ENCODE measurements around the gene CHMP4A. TPM values are rescaled to one million over a fixed set of nuclear protein-coding genes. Genes with fewer than 3 reads are reported as not detected.

Gene CHMP4A
- total and polyA plus RNA-seq, 11 donors = 20.2 to 72.8 (median 34.5) TPM

GRCh38 chr14:24160850-24161804 lies 52.2 kb downstream of the CHMP4A start, which contains the start of gene IRF9:
TSS of gene IRF9 (plus strand) at chr14:24161265. CDS start at chr14:24162145, 880 bp downstream.
- TF ChIP-seq POLR2A (IDR thresholded peaks at IDR 0.05) (peak in 1 of 2 donors; percentile 59), CTCF (IDR thresholded peaks at IDR 0.05) (peak; percentile 86 to 98 (median 93))
- Histone ChIP-seq H3K9me3 (no peaks in the 10 kb centered on the region), H3K4me1 (peaks cover 0 to 54% (median 22%) of the 10 kb centered on the region in 12 donors), H3K36me3 (peaks cover 5 to 90% (median 76%) of the 10 kb centered on the region in 9 donors), H3K4me3 (peak within 1 kb of the TSS; percentile 36 to 85 (median 72)), H3K27ac (peak within 1 kb of the TSS; percentile 82 to 100 (median 97)), H3K27me3 (no peaks in the 10 kb centered on the region)
- WGBS, 4 donors = 0 to 4% (median 2%) methylated on average over 11 to 12 of the region's 12 CpGs
- DNase-seq (peak; percentile 95 to 97 (median 96)), ATAC-seq (peak; percentile 88 to 95 (median 94))
- intact Hi-C loops (cut with DNase I) = loop anchor here in 6 of 10 donors (1.0 to 10.0 kb wide), 8 partner anchors 14 to 146 kb away; partner anchors contain the start of genes DCAF11 (in 3 of the 6), NRL (in 3 of the 6), IPO4 (in 1 of the 6) and RNF31 (in 1 of the 6)

DNA sequence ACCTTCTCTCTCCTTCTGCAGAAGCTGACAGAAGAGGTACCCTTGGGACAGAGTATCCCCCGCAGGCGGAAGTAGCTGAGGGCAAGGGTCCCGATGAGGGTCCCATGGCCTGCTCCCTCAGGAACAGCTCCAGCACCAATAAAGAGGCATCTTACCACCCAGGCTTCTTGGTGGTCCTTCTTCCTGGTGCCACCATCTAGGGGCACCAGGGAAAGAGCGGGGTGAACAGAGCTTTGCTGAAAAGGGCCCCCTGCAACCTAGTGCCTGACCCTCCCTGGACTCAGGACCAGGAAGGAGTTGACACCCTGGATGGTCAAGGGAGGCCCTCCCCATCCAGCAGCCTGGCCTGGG lies 52.8 kb downstream of the CHMP4A start:
- intact Hi-C loops (cut with DNase I) = loop anchor here in 5 of 10 donors (2.0 to 10.0 kb wide), 5 partner anchors 46 to 146 kb away; partner anchors contain the start of genes DCAF11 (in 1 of the 5) and NRL (in 1 of the 5)
- H3K27ac ChIP-seq = peak overlapping the region; percentile 82 to 100 (median 95)
- ATAC-seq (peak in 2 of 4 donors; percentile 5 to 7), DNase-seq (peak in 2 of 5 donors; percentile 17 to 37)
- peaks cover 5 to 90% (median 76%) of the 10 kb centered on the region in 9 donors for H3K36me3 ChIP-seq
- H3K9me3 ChIP-seq = no peaks in the 10 kb centered on the region
- peaks cover 0 to 48% (median 22%) of the 10 kb centered on the region in 12 donors for H3K4me1 ChIP-seq
- no peak for TF ChIP-seq CTCF (IDR thresholded peaks at IDR 0.05)
- TF ChIP-seq POLR2A (IDR thresholded peaks at IDR 0.05) = no peak
- no peak overlapping the region for H3K4me3 ChIP-seq
- WGBS, 4 donors = 83 to 93% (median 88%) methylated on average over 2 to 4 of the region's 4 CpGs
- H3K27me3 ChIP-seq = no peaks in the 10 kb centered on the region

DNA sequence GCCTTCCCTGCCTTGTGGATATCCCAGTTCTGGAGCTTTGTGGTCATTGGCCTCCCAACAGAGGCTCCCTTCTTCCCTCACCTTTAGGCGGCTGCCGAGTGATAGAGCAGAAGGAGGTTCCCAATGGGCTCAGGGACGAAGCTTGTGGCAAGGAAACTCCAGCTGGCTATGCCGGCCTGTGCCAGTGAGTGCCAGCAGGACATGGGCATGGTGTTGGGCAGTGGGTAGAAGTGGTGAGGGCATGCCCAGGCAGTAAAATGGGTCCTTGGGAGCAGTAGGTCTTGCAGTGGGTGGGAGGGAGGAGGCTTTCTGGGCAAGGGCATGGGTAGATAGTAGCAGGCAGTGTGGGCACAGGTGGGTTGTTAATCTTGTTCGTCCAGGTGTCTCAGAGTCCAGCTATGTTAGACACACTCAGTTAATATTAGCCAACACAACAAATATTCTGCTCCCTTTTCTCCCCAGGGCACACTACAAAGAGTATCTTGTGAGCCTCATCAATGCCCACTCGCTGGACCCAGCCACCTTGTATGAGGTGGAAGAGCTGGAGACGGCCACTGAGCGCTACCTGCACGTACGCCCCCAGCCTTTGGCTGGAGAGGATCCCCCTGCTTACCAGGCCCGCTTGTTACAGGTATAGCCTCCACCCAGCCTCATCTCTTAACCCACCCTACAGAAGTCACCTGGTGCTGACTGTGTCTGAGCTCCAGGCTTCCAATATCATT lies 53.4 kb downstream of the CHMP4A start:
- DNase-seq (peak in 2 of 5 donors; percentile 11 to 43), ATAC-seq (peak in 1 of 4 donors; percentile 0)
- TF ChIP-seq CTCF (IDR thresholded peaks at IDR 0.05) (no peak), POLR2A (IDR thresholded peaks at IDR 0.05) (no peak)
- intact Hi-C loops (cut with DNase I) = loop anchor here in 6 of 10 donors (2.0 to 10.0 kb wide), 6 partner anchors 45 to 145 kb away; partner anchors contain the start of genes DCAF11 (in 1 of the 6) and NRL (in 1 of the 6)
- Histone ChIP-seq H3K27me3 (no peaks in the 10 kb centered on the region), H3K4me1 (peaks cover 0 to 42% (median 22%) of the 10 kb centered on the region in 12 donors), H3K9me3 (no peaks in the 10 kb centered on the region), H3K4me3 (no peak overlapping the region), H3K27ac (peak overlapping the region in 11 of 12 donors; percentile 82 to 100 (median 96)), H3K36me3 (peaks cover 7 to 90% (median 76%) of the 10 kb centered on the region in 9 donors)
- WGBS, 4 donors = 91 to 94% (median 94%) methylated on average over 8 to 11 of the region's 11 CpGs

Other genes starting within 250 kb of the CHMP4A start
Only the 30 nearest of the 34 such genes appear.
- gene CARMIL3, start 161.5 kb downstream of the CHMP4A start, total RNA-seq = under 1 TPM in 6 of 9 donors, not detected in 3; 0.05 to 0.38 (median 0.17) TPM
- gene CARMIL3, start 161.5 kb downstream of the CHMP4A start, polyA plus RNA-seq = under 1 TPM; 0.08 to 0.15 TPM
- gene CPNE6, start 141.9 kb downstream of the CHMP4A start, total RNA-seq = under 1 TPM in 3 of 9 donors, not detected in 6; 0.23 to 0.52 (median 0.25) TPM
- not detected for gene CPNE6, start 141.9 kb downstream of the CHMP4A start, polyA plus RNA-seq
- 10 to 100 TPM in 2 of 9 donors, 1 to 10 TPM in 7; 2.1 to 14.6 (median 3.9) TPM for gene PCK2, start 119.2 kb downstream of the CHMP4A start, total RNA-seq
- gene PCK2, start 119.2 kb downstream of the CHMP4A start, polyA plus RNA-seq = 1 to 10 TPM; 1.5 to 5.4 TPM
- 100 to 1,000 TPM in 2 of 9 donors, 10 to 100 TPM in 7; 55.1 to 117 (median 75.0) TPM for gene DCAF11, start 98.7 kb downstream of the CHMP4A start, total RNA-seq
- 100 to 1,000 TPM in 1 of 2 donors, 10 to 100 TPM in 1; 25.3 to 111 TPM for gene DCAF11, start 98.7 kb downstream of the CHMP4A start, polyA plus RNA-seq
- 1 to 10 TPM; 1.3 to 2.9 (median 2.1) TPM for gene NRL, start 98.5 kb downstream of the CHMP4A start, total RNA-seq
- gene NRL, start 98.5 kb downstream of the CHMP4A start, polyA plus RNA-seq = 1 to 10 TPM; 2.1 to 3.0 TPM
- 100 to 1,000 TPM in 5 of 9 donors, 10 to 100 TPM in 4; 58.5 to 247 (median 107) TPM for gene FITM1, start 82.8 kb downstream of the CHMP4A start, total RNA-seq
- 100 to 1,000 TPM in 1 of 2 donors, 10 to 100 TPM in 1; 43.3 to 276 TPM for gene FITM1, start 82.8 kb downstream of the CHMP4A start, polyA plus RNA-seq
- 100 to 1,000 TPM in 6 of 9 donors, 10 to 100 TPM in 3; 87.3 to 331 (median 110) TPM for gene PSME1, start 77.3 kb downstream of the CHMP4A start, total RNA-seq
- gene PSME1, start 77.3 kb downstream of the CHMP4A start, polyA plus RNA-seq = 100 to 1,000 TPM; 125 to 164 TPM
- 10 to 100 TPM in 8 of 9 donors, 1 to 10 TPM in 1; 9.6 to 18.7 (median 13.8) TPM for gene EMC9, start 71.9 kb downstream of the CHMP4A start, total RNA-seq
- 10 to 100 TPM; 20.1 to 30.6 TPM for gene EMC9, start 71.9 kb downstream of the CHMP4A start, polyA plus RNA-seq
- 100 to 1,000 TPM in 3 of 9 donors, 10 to 100 TPM in 6; 51.4 to 360 (median 80.8) TPM for gene PSME2, start 66.9 kb downstream of the CHMP4A start, total RNA-seq
- gene PSME2, start 66.9 kb downstream of the CHMP4A start, polyA plus RNA-seq = 100 to 1,000 TPM in 1 of 2 donors, 10 to 100 TPM in 1; 90.4 to 222 TPM
- gene RNF31, start 66.0 kb downstream of the CHMP4A start, total RNA-seq = 10 to 100 TPM; 31.6 to 54.2 (median 36.6) TPM
- gene RNF31, start 66.0 kb downstream of the CHMP4A start, polyA plus RNA-seq = 10 to 100 TPM; 36.4 to 38.3 TPM
- 100 to 1,000 TPM in 1 of 9 donors, 10 to 100 TPM in 8; 23.4 to 169 (median 29.8) TPM for gene IRF9, start 52.2 kb downstream of the CHMP4A start, total RNA-seq
- 10 to 100 TPM; 26.6 to 30.4 TPM for gene IRF9, start 52.2 kb downstream of the CHMP4A start, polyA plus RNA-seq
- 10 to 100 TPM in 2 of 9 donors, 1 to 10 TPM in 6, under 1 TPM in 1; 0.32 to 25.3 (median 4.4) TPM for gene REC8, start 41.4 kb downstream of the CHMP4A start, total RNA-seq
- gene REC8, start 41.4 kb downstream of the CHMP4A start, polyA plus RNA-seq = 1 to 10 TPM; 2.2 to 4.8 TPM
- gene IPO4, start 24.7 kb downstream of the CHMP4A start, total RNA-seq = 10 to 100 TPM in 8 of 9 donors, 1 to 10 TPM in 1; 9.1 to 25.6 (median 17.2) TPM
- 10 to 100 TPM in 1 of 2 donors, 1 to 10 TPM in 1; 1.8 to 40.0 TPM for gene IPO4, start 24.7 kb downstream of the CHMP4A start, polyA plus RNA-seq
- 10 to 100 TPM; 15.4 to 32.3 (median 26.3) TPM for gene TM9SF1, start 18.0 kb downstream of the CHMP4A start, total RNA-seq
- 10 to 100 TPM in 1 of 2 donors, 1 to 10 TPM in 1; 6.1 to 52.8 TPM for gene TM9SF1, start 18.0 kb downstream of the CHMP4A start, polyA plus RNA-seq
- gene TSSK4, start 7.8 kb downstream of the CHMP4A start, total RNA-seq = under 1 TPM in 1 of 9 donors, not detected in 8; 0.19 TPM
- gene TSSK4, start 7.8 kb downstream of the CHMP4A start, polyA plus RNA-seq = under 1 TPM in 1 of 2 donors, not detected in 1; 0.23 TPM
- 10 to 100 TPM; 12.8 to 22.6 (median 15.5) TPM for gene MDP1, start 2.6 kb upstream of the CHMP4A start, total RNA-seq
- 10 to 100 TPM; 20.8 to 26.5 TPM for gene MDP1, start 2.6 kb upstream of the CHMP4A start, polyA plus RNA-seq
- 100 to 1,000 TPM; 174 to 217 (median 197) TPM for gene NEDD8, start 18.9 kb upstream of the CHMP4A start, total RNA-seq
- gene NEDD8, start 18.9 kb upstream of the CHMP4A start, polyA plus RNA-seq = 100 to 1,000 TPM; 276 to 287 TPM
- 10 to 100 TPM; 23.9 to 55.9 (median 32.8) TPM for gene GMPR2, start 19.4 kb upstream of the CHMP4A start, total RNA-seq
- gene GMPR2, start 19.4 kb upstream of the CHMP4A start, polyA plus RNA-seq = 10 to 100 TPM; 26.6 to 28.1 TPM
- 10 to 100 TPM; 34.5 to 58.1 (median 42.6) TPM for gene TINF2, start 29.1 kb upstream of the CHMP4A start, total RNA-seq
- 10 to 100 TPM; 16.1 to 55.4 TPM for gene TINF2, start 29.1 kb upstream of the CHMP4A start, polyA plus RNA-seq
- 10 to 100 TPM in 1 of 9 donors, 1 to 10 TPM in 3, under 1 TPM in 2, not detected in 3; 0.52 to 38.9 (median 1.0) TPM for gene TGM1, start 49.7 kb upstream of the CHMP4A start, total RNA-seq
- under 1 TPM; 0.61 to 0.69 TPM for gene TGM1, start 49.7 kb upstream of the CHMP4A start, polyA plus RNA-seq
- gene RABGGTA, start 58.1 kb upstream of the CHMP4A start, total RNA-seq = 10 to 100 TPM; 18.8 to 33.1 (median 26.7) TPM
- gene RABGGTA, start 58.1 kb upstream of the CHMP4A start, polyA plus RNA-seq = 10 to 100 TPM; 26.3 to 29.2 TPM
- 10 to 100 TPM in 6 of 9 donors, 1 to 10 TPM in 3; 6.3 to 18.1 (median 11.3) TPM for gene DHRS1, start 86.3 kb upstream of the CHMP4A start, total RNA-seq
- 10 to 100 TPM in 1 of 2 donors, 1 to 10 TPM in 1; 5.5 to 10.7 TPM for gene DHRS1, start 86.3 kb upstream of the CHMP4A start, polyA plus RNA-seq
- gene NOP9, start 86.4 kb upstream of the CHMP4A start, total RNA-seq = 10 to 100 TPM; 22.1 to 34.0 (median 27.8) TPM
- gene NOP9, start 86.4 kb upstream of the CHMP4A start, polyA plus RNA-seq = 10 to 100 TPM; 13.5 to 29.8 TPM
- gene CIDEB, start 94.5 kb upstream of the CHMP4A start, total RNA-seq = 10 to 100 TPM in 1 of 9 donors, 1 to 10 TPM in 8; 1.7 to 10.1 (median 3.0) TPM
- gene CIDEB, start 94.5 kb upstream of the CHMP4A start, polyA plus RNA-seq = 1 to 10 TPM; 2.6 to 3.2 TPM
- gene LTB4R2, start 96.7 kb upstream of the CHMP4A start, total RNA-seq = 1 to 10 TPM in 7 of 9 donors, under 1 TPM in 2; 0.81 to 3.8 (median 1.6) TPM
- gene LTB4R2, start 96.7 kb upstream of the CHMP4A start, polyA plus RNA-seq = under 1 TPM; 0.53 to 0.64 TPM
- gene LTB4R, start 98.0 kb upstream of the CHMP4A start, total RNA-seq = 1 to 10 TPM in 8 of 9 donors, under 1 TPM in 1; 0.92 to 8.8 (median 1.7) TPM
- 1 to 10 TPM; 1.2 to 2.2 TPM for gene LTB4R, start 98.0 kb upstream of the CHMP4A start, polyA plus RNA-seq
- gene ADCY4, start 121.6 kb upstream of the CHMP4A start, total RNA-seq = 10 to 100 TPM; 20.7 to 47.5 (median 27.5) TPM
- gene ADCY4, start 121.6 kb upstream of the CHMP4A start, polyA plus RNA-seq = 10 to 100 TPM; 21.9 to 40.4 TPM
- 10 to 100 TPM in 1 of 9 donors, 1 to 10 TPM in 6, under 1 TPM in 2; 0.75 to 10.5 (median 3.0) TPM for gene RIPK3, start 126.5 kb upstream of the CHMP4A start, total RNA-seq
- gene RIPK3, start 126.5 kb upstream of the CHMP4A start, polyA plus RNA-seq = 1 to 10 TPM; 4.0 to 4.4 TPM
- 10 to 100 TPM in 7 of 9 donors, 1 to 10 TPM in 2; 6.5 to 19.1 (median 11.7) TPM for gene NFATC4, start 154.7 kb upstream of the CHMP4A start, total RNA-seq
- gene NFATC4, start 154.7 kb upstream of the CHMP4A start, polyA plus RNA-seq = 10 to 100 TPM; 12.5 to 23.0 TPM
- gene NYNRIN, start 185.5 kb upstream of the CHMP4A start, total RNA-seq = 10 to 100 TPM in 1 of 9 donors, 1 to 10 TPM in 8; 3.7 to 10.0 (median 7.5) TPM
- 1 to 10 TPM; 3.6 to 6.7 TPM for gene NYNRIN, start 185.5 kb upstream of the CHMP4A start, polyA plus RNA-seq